ENCODE data around the gene ZBTB6.
A peak's percentile ranks its signal among the peaks of the same experiment; 100 is the strongest.

The ZBTB6 gene, protein sequence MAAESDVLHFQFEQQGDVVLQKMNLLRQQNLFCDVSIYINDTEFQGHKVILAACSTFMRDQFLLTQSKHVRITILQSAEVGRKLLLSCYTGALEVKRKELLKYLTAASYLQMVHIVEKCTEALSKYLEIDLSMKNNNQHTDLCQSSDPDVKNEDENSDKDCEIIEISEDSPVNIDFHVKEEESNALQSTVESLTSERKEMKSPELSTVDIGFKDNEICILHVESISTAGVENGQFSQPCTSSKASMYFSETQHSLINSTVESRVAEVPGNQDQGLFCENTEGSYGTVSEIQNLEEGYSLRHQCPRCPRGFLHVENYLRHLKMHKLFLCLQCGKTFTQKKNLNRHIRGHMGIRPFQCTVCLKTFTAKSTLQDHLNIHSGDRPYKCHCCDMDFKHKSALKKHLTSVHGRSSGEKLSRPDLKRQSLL

DNA sequence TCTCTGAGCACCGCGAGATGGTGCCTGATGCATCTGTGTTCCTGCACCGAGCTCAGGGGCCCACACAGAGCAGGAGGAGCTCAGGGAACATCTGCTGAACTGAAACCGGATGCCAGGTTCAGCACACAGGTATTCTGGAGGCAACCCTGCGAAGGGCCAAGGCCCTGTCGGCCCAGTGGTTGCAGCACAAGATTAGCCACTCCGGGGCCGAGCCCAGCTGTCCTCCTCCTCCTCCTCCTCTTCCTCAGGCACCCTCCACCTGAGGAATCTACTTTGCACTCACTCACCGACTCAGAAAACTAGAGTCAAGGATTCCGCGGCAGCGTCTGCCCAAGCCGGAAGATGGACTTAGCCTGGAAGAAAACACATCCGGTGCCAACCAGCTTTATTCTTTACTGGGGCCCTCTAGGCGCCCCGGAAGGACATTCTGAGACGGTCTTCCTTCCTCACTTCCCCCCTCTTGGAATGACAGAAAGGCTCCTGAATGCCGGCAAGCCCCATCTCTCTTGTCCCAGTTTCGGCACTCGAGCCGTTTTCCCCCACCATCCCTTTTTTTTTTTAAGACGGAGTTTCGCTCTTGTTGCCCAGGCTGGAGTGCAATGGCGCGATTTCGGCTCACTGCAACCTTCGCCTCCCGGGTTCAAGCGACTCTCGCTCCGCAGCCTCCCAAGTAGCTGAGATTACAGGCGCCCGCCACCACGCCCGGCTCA lies at the start of gene ZBTB6:
Gene ZBTB6, minus strand, starts transcription at position 360 of the 710 bp plus-strand sequence. CDS start 1,251 bp downstream, outside the sequence.
- peak; percentile 59 for DNase-seq (ENCODE audit: low read depth)

DNA sequence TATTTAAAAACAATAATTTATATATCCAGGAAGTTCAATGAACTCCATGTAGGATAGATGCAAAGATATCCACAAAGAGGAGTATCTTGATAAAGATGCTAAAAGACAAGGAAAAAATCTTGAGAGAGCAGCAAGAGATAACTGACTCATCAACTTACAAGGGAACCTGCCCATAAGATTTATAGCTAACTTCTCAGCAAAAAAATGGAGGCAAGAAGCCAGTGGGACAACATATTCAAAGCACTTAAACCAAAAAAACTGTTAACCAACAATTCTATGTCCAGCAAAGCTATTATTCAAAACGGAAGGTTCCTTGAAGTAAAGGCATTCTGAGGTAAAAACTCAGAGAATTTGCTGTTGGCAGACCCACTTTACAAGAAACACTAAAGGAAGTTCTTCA lies 48.0 kb upstream of the ZBTB6 start:
- no peak for DNase-seq (ENCODE audit: low read depth)

DNA sequence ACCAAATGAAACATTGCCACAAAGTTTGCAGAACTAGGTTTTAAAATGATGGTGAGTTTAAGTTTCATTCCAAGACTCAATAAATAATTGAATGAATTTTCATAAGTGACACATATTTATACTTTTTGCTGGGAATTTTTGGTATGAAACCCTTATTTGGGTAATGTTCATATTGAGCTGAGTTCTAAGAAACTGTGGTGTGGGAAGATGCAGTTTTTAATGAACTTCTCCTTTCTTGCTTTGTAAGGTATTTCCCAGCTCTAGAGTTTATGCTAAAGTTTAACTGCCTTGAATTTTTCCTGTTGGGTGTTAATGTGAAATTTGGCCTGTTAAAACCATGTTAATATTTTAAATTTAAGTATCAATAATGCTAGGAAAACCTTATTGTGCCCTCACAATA lies 42.8 kb upstream of the ZBTB6 start:
- DNase-seq (ENCODE audit: low read depth) = no peak

DNA sequence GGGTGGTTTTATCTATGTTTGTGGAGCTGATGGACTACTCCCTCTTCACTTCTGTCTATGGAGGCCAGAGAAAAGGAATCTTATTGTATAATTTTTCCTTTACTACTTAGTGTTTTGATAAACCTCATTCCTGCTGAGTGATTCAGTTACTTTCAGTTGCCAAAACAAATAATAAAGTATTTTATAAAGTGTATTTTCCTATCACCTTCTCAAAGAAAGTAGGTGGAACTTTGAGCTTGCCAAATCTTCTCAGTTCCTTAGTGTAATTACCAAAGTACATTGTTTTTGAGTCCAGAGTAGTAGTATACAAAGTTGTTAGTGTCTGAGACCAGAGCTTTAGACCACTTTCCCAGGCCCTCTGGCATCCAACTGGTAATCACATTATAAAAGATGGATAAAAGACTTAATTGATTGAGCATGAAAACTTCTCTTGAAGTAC lies 41.1 kb upstream of the ZBTB6 start:
- no peak for DNase-seq (ENCODE audit: low read depth)

DNA sequence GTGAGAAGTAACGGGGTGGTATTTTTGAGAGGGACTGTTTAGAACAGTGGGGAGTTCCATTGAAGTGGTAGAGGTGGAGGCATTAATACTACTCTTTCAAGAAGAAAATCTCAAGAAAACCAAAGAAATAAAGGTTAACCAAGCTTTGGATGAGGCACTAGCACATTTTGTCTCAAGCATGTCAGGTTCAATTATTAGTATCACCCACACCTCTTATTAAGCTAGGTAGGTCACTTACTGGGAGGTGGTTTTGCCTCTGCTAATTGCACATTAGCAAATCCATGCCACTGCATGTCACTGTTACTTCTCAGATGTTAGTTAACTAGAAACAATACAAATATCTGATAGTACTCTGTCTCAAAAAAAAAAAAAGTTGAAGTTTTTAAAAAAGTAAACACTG lies 37.9 kb upstream of the ZBTB6 start:
- DNase-seq (ENCODE audit: low read depth) = no peak

DNA sequence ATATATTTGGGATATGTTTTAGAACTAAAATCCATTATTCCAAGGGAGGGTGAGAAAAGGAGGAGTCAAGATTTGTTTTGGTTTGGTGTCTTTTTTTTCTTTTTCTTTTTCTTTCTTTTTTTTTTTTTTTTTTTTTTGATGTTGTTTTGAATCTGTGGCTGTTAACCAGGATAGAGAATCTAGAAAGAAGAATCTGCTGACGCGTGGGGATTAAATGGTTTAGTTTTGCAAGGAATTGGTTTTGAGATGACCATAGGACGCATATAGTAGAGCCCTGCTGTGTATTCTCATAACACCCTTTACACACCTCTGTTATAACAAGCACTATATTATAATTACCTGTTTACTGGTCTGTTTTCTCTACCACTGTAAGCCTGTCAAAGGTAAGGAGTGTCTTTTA lies 37.1 kb upstream of the ZBTB6 start:
- DNase-seq (ENCODE audit: low read depth) = no peak

DNA sequence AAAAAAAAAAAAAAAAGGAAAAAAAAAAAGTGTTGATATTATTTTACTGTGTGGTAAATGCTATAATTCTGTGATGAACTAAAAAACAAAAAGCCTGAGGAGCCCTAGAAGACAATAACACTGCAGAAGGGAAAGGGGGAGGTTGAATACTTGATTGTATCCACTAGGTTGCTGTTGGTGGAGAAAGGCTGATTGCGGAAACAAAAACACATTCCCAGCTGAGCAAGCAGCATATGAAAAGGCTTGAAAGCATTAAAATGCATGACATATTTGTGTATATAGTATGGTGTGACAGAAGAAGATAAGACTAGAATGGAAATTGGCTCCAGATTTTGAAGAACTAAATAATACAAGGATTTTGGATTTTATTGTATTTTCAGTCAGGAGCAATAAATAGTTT lies 36.6 kb upstream of the ZBTB6 start:
- DNase-seq (ENCODE audit: low read depth) = no peak

DNA sequence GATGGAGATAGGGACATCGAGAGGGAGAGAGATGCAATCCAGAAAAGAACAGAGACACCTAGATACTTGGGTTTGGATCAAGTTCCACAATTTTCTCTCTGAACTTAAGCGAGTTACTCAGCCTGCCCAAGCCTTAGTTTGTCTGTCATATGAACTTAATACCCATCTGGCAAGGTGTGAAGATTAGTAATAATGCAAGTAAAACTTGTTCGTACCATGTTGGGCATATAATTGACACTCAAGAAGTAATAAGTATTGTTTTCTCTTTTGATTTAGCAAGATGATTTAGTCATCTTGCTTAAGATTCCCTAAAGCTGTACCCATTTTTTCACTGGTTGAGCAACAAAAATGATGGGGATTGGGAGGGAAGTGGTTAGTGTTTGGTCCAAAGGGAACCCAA lies 35.2 kb upstream of the ZBTB6 start:
- no peak for DNase-seq (ENCODE audit: low read depth)

DNA sequence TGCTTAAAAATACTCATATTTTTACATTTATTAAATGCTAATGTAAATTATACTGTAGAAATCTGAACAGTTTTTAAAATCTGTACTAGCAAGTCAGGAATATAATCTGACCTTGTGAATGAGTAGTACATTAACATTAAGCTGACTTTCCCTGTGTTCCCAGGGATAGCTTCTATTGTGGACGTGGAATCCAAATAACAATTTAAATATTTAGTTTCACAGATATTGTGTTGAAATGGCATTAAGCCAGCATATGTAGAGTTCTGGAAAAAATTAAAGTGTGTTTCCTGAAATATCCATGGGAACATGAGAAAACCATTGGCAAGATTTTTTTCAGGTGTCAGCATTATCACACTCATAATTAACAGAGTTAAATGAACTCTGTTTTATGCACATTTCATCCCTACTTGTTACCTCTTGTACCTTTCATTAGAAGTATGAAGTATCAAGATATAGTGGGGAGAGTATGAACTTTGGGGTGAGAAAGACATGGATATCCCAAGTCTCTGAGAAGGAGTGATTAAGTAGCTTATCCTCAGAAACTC lies 33.4 kb upstream of the ZBTB6 start:
- DNase-seq (ENCODE audit: low read depth) = no peak

DNA sequence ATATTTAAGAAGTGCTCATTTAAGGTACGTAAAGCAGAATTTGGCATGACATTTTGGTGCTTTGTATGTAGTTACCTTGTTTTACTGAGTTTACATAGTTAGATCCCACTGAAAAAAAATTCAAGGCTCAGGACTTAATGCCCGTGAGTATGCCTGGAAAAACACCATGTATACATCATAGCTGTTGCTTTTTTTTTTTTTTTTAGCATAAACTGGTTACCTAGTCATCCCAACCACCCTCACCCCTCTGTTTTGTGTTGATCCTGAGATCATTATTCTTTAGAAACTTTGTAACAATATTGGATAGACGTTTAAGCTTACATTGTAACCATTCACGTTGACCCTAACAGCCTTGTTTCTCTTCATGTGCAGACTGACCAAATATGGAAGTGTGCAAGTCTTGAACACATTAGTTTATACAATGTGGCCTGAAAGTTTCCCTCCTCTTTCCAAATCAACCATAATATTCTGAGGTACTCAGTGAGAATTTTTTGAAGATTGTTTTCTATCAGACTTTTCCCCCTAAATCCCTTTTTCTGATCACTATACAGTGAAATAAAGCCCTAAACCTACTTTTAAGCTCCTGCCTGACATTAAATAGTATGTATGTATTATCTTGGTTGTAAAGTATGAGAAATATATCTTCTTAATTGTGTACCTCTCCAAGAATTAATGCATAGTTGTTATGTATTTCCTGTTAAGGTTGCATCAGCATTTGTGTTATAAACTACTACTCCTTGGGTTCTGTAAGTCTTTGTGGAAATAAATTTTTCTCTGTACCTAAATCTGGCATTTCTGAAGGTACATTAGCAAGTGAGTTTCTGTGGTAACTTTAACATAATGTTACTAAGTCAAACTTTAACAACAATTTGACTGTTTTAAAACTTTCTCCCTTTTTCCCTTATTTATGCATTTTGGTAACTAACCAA lies 32.1 kb upstream of the ZBTB6 start:
- no peak for DNase-seq (ENCODE audit: low read depth)

DNA sequence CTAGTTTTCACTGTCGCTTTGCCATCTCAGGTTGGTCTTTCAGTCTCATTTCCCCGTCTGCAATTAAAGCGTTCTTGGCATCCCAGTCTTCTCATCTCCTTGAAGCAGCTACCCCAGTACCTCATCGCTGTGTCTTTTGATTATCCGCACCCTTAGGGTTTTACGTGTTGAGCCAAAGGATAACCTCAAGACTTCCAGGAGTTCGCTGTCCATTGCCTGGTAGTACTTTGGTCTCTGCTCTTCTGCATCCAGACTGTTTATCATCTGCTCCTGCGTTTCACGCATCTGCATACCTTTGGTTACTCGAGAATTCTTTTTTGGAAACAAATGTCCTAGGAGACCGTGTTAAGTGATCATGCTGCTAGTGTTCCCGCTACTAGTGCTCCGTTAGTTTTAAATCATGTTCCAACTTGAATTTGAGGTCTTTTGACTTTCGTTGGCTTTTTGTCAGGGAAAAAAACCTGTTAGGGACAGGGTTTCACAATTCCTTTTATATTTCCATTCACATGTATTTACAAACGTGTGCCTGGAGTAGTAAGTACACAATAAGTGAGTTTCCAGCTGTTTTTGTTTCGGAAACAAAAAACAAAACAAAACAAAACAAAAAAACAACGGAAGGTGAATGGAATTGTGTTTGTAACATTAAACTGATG lies 28.6 kb upstream of the ZBTB6 start:
- DNase-seq (ENCODE audit: low read depth) = no peak

DNA sequence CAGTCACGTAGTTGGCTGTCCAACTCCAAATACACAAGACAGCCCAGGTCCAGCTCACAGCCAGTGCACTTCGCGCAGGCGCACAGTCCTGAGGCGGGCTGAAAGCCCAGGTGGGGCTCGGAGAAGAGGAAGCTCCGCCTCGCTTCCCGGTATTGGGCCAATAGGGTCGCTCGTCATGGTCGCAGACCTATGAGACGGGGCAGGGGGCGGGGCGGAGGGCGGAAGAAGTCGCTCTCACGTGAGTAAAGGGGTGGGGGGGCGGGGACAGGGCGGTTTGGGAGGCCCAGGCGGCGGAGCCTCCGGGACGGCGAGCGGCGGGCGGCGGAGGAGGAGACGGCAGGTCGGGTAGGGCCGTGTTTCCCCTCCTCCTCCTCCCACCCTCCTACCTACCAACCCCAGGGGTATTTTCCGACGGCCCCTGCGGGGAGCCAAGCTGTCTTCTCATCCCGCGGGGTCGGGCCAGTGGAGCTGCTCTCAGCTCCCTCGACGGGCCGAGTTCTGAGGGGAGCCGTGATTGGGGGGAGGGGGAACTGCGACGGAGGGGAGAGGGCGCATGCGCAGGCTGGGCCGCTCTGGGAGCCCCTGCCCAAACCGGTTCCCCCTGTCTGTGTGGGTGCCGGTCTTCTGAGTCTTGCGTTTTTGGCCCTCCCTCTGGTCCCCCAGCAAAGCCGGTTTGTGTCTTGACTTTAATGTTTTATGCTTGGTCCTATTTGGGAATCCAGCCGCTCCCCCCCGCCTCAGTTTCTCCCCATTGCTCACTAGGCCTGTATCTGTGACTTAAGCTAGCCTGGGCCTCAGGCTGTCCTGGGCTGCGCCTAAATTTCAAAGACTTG lies 27.8 kb upstream of the ZBTB6 start, which contains the start of gene RABGAP1:
Gene RABGAP1, plus strand, starts transcription at position 272 of the 833 bp plus-strand sequence. CDS start 16,040 bp downstream, outside the sequence.
- DNase-seq (ENCODE audit: low read depth) = peak; percentile 75

DNA sequence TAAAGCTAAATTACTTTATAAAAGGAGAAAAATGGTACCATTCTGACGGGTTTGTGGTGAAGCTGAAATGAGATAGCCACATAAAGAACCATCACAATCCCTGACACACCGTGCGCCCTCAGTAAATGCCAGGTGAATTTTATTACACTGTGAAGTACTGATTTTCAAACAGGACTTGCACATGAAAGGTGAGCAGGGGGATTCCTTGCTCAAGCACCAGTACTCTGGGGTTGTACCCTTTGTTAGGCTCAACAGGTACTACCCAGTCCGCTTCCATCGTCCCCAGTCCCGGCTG lies 27.3 kb upstream of the ZBTB6 start:
- DNase-seq (ENCODE audit: low read depth) = no peak

DNA sequence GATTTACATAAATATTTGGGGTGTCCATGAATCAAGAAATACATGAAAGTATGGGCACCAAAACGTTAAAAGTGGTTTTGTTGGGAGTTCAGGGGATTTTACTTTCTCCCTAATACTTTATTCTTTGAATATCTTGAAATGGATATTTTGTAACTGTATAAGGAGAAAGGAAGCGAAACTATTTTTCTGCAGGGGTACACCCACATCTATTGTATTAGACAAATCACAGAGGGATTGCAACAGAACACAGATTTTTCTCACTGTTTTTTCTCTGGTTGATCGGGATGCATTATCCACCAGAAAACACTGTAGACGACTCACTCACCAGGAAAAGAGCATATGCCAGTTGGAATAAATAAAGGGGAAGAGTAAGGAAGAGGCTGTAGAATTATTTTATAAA lies 26.5 kb upstream of the ZBTB6 start:
- no peak for DNase-seq (ENCODE audit: low read depth)

DNA sequence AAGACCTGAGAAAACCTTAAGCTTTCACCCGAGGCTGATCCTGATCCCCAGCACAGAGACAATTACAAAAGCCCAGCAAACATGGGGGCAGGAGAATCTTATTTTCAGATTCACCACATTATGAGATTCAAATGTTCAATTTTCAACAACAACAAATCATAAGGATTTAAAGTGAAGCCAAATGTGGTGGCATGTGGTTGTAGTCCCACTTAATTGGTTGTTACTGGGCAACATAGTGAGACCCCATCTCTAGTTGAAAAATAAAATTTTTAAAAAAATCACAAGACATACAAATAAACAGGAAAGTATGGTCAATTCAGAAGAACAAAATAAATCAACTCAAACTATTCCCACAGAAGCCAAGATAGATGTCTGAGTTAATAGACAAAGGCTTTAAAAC lies 23.8 kb upstream of the ZBTB6 start:
- no peak for DNase-seq (ENCODE audit: low read depth)

DNA sequence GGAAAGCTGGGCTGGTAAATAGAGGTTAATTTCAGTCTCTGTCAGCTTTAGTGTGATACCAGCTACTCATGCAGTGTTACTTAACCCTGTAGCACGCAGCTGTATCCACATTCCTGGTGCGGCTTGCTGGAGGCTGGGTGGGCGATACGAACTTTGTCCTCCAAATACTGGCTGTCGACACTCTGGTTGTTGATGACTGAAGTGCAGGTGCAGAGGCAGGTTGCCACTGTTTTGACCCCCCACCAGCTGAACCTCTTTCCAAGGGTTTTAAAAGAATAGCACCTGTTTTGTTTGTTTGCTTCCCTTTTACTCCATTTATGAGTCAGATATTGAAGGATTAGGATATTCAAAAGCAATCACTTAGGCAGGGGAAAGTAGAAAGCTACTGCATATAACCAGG lies 23.3 kb upstream of the ZBTB6 start:
- no peak for DNase-seq (ENCODE audit: low read depth)

DNA sequence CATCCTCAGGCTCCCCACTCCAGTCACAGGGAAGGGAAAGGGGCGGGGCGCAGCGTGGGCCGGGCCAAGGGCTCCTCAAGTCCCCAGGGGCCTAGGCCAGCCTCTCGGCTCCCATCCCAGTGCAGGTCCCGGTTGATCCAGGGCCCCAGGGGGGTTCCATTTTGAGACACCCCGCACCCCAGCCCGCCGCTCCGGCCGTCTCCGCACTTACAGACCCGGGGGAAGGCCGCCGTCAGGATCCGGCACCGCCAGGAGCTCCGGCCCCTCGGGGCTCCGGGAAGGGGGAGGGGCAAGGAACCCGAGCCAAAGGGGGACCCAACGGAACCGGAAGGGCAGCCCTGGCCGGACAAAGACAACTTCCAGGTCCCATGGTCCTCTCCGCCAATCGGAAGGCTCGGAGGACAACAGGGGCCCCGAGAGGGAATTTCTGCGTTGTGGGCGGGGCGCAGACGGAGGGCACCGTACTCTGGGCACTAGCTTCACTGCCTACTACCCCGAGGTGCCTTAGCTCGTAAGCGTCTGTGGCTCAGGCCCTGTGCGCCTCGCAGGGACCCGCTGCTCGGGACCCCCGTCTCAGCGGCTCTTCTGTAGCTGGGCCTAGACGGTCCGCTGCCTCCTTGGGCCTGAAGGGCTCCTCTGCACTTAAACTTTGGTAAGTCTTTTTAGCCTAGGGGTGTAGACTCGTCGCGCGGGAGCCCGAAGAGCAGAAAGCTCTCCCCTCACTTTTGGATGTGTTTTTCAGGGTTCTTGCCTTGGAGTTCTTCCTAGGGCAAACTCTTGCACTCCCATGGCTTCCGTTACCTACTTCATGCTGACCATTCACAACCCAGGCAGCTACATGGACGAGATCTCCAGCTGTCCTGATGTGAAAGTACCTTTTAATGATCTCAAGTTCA lies 18.4 kb upstream of the ZBTB6 start, which contains the start of gene ZBTB26:
Gene ZBTB26, minus strand, starts transcription at position 287 of the 896 bp plus-strand sequence. CDS start 11,578 bp downstream, outside the sequence.
- DNase-seq (ENCODE audit: low read depth) = peak; percentile 82

DNA sequence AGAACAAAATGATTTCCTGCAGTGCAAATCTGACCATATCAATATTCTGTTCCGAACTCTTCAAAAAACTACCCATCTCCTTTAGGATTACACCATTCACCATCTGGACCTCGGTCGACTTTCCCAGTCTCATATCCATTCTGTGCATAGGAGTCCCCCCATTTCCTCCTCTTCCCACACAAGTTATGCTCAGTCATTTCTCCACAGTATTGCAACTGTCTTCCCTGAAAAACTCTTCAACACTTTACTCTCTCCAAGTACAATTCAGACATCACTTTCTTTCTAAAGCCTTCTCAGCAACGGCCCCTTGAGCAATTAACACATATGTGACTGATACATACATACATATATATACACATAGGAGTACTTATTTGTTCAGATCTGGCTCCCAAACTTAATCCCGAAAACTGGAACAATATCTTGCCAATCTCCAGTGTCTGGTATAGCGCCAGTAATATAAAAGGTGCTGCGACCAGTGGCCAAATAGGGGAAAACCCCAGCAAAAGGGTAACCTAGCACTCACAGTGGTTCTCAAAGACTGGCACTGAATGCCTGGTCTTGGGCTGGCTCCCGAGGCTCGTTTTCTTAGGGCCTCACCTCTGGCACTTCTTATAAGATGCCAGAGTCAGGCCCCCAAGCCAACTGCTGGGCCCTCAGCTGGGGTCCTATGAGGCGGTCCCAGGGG lies 17.6 kb upstream of the ZBTB6 start:
- DNase-seq (ENCODE audit: low read depth) = no peak
